Measurements from ENCODE around the gene CERS6.
"Not testable (repeated sequence)": the region's sequence is repeated elsewhere in the genome, so short reads cannot be mapped to it uniquely, and the experiment has no call there.

Gene CERS6, protein sequence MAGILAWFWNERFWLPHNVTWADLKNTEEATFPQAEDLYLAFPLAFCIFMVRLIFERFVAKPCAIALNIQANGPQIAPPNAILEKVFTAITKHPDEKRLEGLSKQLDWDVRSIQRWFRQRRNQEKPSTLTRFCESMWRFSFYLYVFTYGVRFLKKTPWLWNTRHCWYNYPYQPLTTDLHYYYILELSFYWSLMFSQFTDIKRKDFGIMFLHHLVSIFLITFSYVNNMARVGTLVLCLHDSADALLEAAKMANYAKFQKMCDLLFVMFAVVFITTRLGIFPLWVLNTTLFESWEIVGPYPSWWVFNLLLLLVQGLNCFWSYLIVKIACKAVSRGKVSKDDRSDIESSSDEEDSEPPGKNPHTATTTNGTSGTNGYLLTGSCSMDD

DNA sequence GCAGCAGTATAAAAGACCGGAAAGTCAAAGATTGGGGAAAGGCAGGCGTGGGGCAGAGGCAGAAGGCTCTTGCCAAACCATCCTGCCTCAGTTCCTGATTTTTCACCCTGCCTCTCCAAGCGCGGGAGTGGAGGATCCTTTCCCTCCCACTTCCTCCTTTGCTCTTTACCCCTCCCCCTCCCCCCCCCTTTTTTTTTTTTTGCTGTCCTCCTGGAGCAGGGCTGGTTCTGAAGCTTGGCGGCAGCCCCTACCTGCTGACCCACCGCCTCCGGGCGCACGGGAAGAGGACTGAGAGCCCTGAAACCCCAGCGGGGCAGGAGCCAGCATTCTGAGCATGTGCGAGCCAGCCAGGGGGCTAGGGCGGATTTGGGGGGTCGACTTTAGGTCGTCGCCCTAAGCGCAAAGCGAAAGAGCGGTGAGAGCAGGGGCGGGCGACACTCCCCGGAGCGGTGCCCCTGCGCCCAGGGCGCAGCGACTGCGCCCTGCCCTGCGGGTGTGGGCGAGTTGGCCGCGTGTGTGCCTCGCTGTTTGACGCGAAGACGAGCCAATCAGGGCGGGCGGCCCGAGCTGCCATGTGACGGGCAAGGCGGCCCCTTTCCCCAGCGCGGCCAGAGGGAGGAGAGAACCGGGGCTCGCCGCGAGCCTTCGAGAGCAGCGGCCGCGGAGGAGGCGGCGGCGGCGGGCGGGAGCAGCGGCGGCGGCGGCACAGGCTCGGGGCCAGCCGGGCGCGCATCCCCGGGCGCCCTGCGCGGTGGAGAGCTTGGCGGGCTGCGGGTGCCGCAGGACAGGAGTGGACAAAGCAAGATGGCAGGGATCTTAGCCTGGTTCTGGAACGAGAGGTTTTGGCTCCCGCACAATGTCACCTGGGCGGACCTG lies at the start of gene CERS6:
Gene CERS6 (plus strand): TSS at position 628 of the 876 bp plus-strand sequence. CDS start 177 bp downstream, at position 805.
- Mint-ChIP-seq H3K4me3 (no peak within 1 kb of the TSS), H3K4me1 (ENCODE audit: low read depth) (peaks cover 31% of the 10 kb centered on the region), H3K27me3 (no peaks in the 10 kb centered on the region), H3K9me3 (no peaks in the 10 kb centered on the region), H3K27ac (no peak within 1 kb of the TSS), H3K36me3 (ENCODE audit: low read depth) (peaks cover 6% of the 10 kb centered on the region)
- intact Hi-C loops (cut with micrococcal nuclease), result loop anchor here (2.0 to 10.0 kb wide), 5 partner anchors 35 to 209 kb away; partner anchors contain the start of gene STK39

DNA sequence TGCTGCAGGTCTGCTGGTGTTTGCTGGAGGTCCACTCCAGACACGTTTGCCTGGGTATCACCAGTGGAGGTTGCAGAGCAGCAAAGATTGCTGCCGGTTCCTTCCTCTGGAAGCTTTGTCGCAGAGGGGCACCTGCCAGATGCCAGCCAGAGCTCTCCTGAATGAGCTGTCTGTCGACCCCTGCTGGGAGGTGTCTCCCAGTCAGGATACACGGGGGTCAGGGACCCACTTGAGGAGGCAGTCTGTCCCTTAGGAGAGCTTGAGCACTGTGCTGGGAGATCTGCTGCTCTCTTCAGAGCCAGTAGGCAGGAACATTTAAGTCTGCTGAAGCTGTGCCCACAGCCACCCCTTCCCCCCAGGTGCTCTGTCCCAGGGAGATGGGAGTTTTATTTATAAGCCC lies 43.8 kb upstream of the CERS6 start:
- H3K4me3 Mint-ChIP-seq; H3K27me3 Mint-ChIP-seq; H3K36me3 Mint-ChIP-seq (ENCODE audit: low read depth); H3K27ac Mint-ChIP-seq; H3K4me1 Mint-ChIP-seq (ENCODE audit: low read depth); intact Hi-C loops (cut with micrococcal nuclease): not testable (repeated sequence)
- peaks cover 17% of the 10 kb centered on the region for H3K9me3 Mint-ChIP-seq

DNA sequence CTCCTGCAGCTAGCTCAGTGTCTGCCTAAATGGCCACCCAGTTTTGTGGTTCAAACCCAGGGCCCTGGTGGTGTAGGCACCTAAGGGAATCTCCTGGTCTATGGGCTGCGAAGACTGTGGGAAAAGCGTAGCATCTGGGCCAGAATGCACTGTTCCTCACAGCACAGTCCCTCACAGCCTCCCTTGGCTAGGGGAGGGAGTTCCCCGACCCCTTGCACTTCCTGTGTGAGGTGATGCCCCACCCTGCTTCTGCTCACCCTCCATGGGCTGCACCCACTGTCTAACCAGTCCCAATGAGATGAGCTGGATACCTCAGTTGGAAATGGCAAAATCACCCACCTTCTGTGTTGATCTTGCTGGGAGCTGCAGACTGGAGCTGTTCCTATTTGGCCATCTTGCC lies 43.0 kb upstream of the CERS6 start:
- H3K36me3 Mint-ChIP-seq (ENCODE audit: low read depth); H3K4me1 Mint-ChIP-seq (ENCODE audit: low read depth); H3K27ac Mint-ChIP-seq; intact Hi-C loops (cut with micrococcal nuclease); H3K4me3 Mint-ChIP-seq; H3K27me3 Mint-ChIP-seq: not testable (repeated sequence)
- peaks cover 10% of the 10 kb centered on the region for H3K9me3 Mint-ChIP-seq

DNA sequence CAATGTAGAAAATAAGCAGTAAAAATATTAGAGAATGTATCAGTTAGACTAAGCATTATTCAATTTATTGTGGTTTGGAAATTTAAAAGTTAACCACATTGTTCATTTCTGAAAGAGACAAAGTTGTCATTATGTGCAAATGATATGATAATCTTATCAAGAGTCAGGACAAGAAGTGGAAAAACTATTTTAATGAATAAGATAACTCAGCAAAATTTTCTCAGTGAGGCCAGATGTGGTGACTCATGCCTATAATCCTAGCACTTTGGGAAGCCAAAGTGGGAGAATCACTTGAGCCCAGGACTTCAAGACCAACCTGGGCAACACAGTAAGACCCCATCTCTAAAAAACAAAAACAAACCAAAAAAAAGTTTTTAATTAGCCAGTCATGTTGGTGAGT lies 39.5 kb upstream of the CERS6 start:
- H3K9me3 Mint-ChIP-seq, result peaks cover 10% of the 10 kb centered on the region
- H3K27me3 Mint-ChIP-seq, result peaks cover 2% of the 10 kb centered on the region
- H3K36me3 Mint-ChIP-seq (ENCODE audit: low read depth), result no peaks in the 10 kb centered on the region
- intact Hi-C loops (cut with micrococcal nuclease), result no loop called here
- H3K27ac Mint-ChIP-seq, result no peak overlapping the region
- peaks cover 10% of the 10 kb centered on the region for H3K4me1 Mint-ChIP-seq (ENCODE audit: low read depth)
- no peak overlapping the region for H3K4me3 Mint-ChIP-seq

DNA sequence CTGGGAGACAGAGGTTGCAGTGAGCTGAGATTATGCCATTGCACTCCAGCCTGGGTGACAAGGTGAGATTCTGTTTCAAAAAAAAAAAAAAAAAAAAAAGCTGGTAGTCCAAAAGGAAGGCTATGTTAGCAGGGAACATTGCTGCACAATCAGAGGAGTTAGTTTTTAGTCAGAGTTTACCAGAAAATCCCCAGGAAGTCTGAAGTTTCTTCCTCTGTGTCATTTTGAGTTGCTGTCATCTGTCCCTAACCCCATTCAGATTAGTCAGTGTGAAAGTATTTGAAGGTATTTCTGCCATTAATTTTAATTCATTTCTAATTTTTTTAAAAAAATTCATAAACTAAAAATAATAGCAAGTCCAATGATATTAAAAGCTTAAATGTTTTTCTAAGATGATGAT lies 33.5 kb upstream of the CERS6 start:
- intact Hi-C loops (cut with micrococcal nuclease), result no loop called here
- Mint-ChIP-seq H3K4me1 (ENCODE audit: low read depth) (peaks cover 12% of the 10 kb centered on the region), H3K27me3 (no peaks in the 10 kb centered on the region), H3K27ac (no peak overlapping the region), H3K4me3 (no peak overlapping the region), H3K9me3 (peaks cover 11% of the 10 kb centered on the region), H3K36me3 (ENCODE audit: low read depth) (no peaks in the 10 kb centered on the region)

DNA sequence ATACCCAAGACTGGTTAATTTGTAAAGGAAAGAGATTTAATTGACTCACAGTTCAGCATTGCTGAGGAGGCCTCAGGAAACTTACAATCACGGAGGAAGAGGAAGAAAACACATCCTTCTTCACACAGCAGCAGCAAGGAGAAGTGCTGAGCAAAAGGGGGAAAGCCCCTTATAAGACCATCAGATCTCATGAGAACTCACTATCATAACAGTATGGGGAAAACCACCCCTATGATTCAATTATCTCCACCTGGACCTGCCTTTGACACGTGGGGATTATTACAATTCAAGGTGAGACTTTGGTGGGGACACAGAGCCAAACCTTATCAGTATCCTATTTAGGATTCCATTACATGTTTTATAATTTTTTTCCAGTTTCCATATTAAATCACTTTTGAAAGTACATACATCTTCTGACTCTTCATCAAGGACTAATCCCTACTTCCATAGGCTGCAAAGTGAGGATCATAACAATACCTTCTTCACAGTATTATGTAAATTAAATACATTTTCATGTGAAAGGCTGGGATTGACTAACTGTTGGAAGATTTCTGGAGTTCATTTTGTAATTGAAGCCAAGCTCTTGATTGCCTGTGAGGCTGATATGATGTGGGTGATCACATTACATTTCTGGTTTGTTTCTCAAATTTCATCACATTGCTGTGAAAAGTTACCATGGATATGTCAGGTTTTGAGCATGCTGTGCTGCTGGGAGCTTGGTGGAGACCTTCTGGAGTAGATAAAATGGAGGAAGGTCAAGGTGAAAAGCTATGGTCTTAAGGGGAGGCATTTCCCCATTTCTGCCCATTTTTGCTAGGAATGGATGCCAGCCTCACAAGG lies 31.7 kb upstream of the CERS6 start:
- H3K4me3 Mint-ChIP-seq, result no peak overlapping the region
- peaks cover 11% of the 10 kb centered on the region for H3K9me3 Mint-ChIP-seq
- intact Hi-C loops (cut with micrococcal nuclease), result no loop called here
- no peaks in the 10 kb centered on the region for H3K36me3 Mint-ChIP-seq (ENCODE audit: low read depth)
- H3K4me1 Mint-ChIP-seq (ENCODE audit: low read depth), result peaks cover 12% of the 10 kb centered on the region
- no peak overlapping the region for H3K27ac Mint-ChIP-seq
- no peaks in the 10 kb centered on the region for H3K27me3 Mint-ChIP-seq

DNA sequence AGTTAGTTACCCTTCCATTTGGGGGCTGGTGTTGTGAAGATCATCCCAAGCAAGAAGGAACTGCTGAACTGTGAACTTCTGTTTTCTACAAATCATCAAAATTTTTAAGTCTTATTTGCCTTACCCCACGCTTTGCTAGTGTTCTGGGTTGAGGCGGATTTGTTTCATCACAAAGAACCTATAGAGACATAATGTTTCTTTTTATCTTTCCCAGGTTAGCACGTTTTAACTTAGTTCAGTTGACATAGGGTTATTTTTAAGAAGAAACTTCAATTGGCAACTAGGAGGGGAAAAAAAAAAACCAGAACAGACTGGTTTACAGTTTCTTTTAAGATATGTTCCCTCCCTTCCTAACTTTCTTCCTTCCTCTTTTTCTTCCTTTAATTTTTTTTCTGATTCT lies 31.1 kb upstream of the CERS6 start:
- Mint-ChIP-seq H3K27ac (no peak overlapping the region), H3K9me3 (peaks cover 11% of the 10 kb centered on the region), H3K4me3 (no peak overlapping the region), H3K36me3 (ENCODE audit: low read depth) (no peaks in the 10 kb centered on the region), H3K27me3 (no peaks in the 10 kb centered on the region), H3K4me1 (ENCODE audit: low read depth) (peaks cover 12% of the 10 kb centered on the region)
- intact Hi-C loops (cut with micrococcal nuclease), result no loop called here

DNA sequence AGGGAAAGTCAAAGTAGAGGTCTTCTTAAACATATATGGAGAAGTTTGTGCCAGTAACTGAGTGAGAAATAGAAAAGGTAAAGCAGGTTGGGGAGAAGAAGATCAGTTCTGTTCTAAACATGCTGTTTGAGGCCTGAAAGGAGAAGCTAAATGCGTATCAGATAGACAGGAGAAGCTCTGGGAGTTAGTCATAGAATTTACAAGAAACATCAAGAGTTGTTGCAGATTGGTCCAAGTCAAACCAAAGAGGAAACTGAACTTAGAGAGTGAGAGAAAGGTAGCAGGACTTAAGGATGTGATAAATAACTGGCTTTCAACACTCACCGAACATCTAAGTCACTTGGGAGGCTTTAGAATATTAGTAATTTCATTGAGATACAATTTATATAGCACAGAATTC lies 29.2 kb upstream of the CERS6 start:
- H3K27ac Mint-ChIP-seq, result no peak overlapping the region
- intact Hi-C loops (cut with micrococcal nuclease), result no loop called here
- H3K36me3 Mint-ChIP-seq (ENCODE audit: low read depth), result no peaks in the 10 kb centered on the region
- peaks cover 11% of the 10 kb centered on the region for H3K9me3 Mint-ChIP-seq
- H3K4me1 Mint-ChIP-seq (ENCODE audit: low read depth), result peaks cover 7% of the 10 kb centered on the region
- H3K4me3 Mint-ChIP-seq, result no peak overlapping the region
- no peaks in the 10 kb centered on the region for H3K27me3 Mint-ChIP-seq

DNA sequence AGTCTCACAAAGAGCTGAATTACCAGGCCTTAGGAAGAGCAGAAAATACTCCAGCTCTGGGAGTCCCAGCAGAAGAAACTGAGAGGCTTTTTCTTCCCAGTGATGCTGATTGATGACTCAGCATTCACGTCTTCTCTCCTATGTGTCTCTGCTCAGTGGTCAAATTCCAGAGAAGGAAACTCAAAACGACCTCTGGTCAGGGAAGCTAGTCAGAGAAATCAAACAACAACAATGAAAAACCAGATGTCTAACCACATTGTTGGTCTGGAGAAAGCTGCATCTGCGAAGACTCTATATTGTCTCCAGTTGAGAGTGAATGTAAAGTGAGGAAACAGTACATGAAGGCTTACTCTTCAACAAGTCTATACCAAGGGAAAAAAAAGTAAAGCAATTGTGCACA lies 28.6 kb upstream of the CERS6 start:
- intact Hi-C loops (cut with micrococcal nuclease), result no loop called here
- peaks cover 11% of the 10 kb centered on the region for H3K9me3 Mint-ChIP-seq
- no peaks in the 10 kb centered on the region for H3K36me3 Mint-ChIP-seq (ENCODE audit: low read depth)
- no peak overlapping the region for H3K27ac Mint-ChIP-seq
- no peaks in the 10 kb centered on the region for H3K27me3 Mint-ChIP-seq
- H3K4me3 Mint-ChIP-seq, result no peak overlapping the region
- peaks cover 7% of the 10 kb centered on the region for H3K4me1 Mint-ChIP-seq (ENCODE audit: low read depth)

DNA sequence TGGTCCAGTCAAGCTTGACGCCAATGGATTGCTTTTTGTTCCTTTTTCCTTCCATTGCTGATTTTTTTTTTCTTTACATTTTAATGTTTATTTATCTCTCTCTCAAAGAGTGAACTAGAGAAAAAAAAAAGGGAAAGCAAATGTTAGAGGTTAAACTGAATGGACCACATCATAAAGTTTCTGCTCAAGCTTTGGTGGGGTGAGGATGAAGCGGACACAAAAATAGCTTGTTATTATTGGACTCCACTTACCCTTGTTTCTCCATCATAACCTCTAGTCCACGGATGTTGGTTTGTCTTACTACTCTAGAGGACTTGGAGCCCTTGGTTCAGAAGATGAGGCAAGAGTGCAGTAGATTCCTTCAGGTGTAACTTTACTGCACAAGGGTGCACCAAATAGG lies 27.6 kb upstream of the CERS6 start:
- H3K27me3 Mint-ChIP-seq, result no peaks in the 10 kb centered on the region
- intact Hi-C loops (cut with micrococcal nuclease), result no loop called here
- H3K27ac Mint-ChIP-seq, result no peak overlapping the region
- H3K9me3 Mint-ChIP-seq, result peaks cover 9% of the 10 kb centered on the region
- peaks cover 7% of the 10 kb centered on the region for H3K4me1 Mint-ChIP-seq (ENCODE audit: low read depth)
- H3K36me3 Mint-ChIP-seq (ENCODE audit: low read depth), result no peaks in the 10 kb centered on the region
- no peak overlapping the region for H3K4me3 Mint-ChIP-seq

DNA sequence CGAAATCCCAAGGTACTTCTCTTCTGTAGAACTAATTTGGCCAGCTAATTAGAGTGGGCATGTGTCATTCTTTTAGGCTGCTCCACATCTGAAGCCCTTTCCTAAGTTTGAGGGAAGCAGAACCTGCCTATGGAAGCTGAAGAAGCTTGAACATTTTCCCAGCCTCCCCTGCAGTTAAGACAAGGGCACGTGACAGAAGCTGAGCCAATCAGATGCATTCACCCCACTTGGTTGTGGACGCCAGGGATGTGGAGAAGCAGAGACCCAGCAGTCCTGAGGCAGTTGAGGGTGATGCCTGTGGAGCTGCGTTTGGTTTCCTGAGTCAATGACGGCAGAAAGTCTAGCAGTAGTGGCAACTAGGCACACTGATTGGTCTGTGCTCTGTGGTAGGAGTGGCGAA lies 26.1 kb upstream of the CERS6 start:
- intact Hi-C loops (cut with micrococcal nuclease), result no loop called here
- Mint-ChIP-seq H3K36me3 (ENCODE audit: low read depth) (no peaks in the 10 kb centered on the region), H3K9me3 (no peaks in the 10 kb centered on the region), H3K27ac (no peak overlapping the region), H3K27me3 (no peaks in the 10 kb centered on the region), H3K4me1 (ENCODE audit: low read depth) (peaks cover 7% of the 10 kb centered on the region), H3K4me3 (no peak overlapping the region)

DNA sequence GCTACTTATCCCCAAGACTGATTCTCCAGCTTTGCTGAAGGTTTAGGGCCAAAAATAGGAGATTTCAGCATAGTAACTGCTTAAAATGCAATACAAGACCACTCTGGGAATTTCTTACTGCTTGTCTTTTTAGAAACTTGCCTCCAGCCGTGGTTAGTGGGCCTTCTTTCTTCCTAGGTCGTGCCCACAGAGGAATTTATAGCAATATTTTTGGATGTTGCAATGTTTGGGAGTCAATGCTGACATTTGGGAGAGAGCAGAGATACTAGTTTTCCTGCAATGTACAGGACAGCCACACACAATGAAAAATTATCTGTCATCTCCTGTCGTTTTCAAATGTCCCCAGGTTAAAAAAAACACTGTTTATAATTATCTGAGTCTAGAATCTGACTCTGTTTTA lies 25.6 kb upstream of the CERS6 start:
- H3K4me1 Mint-ChIP-seq (ENCODE audit: low read depth), result peaks cover 7% of the 10 kb centered on the region
- H3K9me3 Mint-ChIP-seq, result no peaks in the 10 kb centered on the region
- H3K36me3 Mint-ChIP-seq (ENCODE audit: low read depth), result no peaks in the 10 kb centered on the region
- intact Hi-C loops (cut with micrococcal nuclease), result no loop called here
- H3K27me3 Mint-ChIP-seq, result no peaks in the 10 kb centered on the region
- no peak overlapping the region for H3K27ac Mint-ChIP-seq
- H3K4me3 Mint-ChIP-seq, result no peak overlapping the region

DNA sequence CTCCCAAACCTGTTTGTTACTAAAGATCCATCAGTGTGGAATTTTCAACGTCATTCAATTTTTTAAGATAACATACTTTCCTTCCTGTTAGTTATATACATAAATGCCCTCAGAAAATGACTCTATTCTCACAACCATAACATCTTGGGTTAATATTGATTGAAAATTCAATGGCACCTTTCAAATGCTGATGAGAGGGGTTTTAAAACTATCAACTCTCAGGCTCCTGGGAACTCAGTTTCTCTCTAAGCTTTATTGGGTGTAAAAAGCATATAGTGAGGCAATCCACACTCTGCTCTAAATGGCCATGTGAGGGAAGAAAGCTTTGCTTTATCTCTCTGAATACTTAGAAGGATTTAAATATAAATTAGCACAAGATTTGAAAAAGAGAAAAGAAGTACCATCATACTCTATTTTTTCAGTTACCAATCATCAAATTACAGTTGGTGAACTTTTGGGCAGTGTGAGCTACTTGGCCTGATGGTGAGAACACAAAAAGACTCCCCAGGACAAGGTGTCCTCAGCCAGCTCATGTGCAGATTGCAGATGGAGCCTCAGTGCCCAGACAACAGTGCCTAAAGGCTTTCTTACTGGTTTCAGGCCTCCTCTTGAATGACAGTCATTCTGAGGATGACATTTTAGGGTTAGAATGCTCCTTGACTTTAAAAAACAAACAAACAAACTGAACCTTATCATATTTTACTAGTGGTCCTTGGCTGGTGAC lies 24.6 kb upstream of the CERS6 start:
- Mint-ChIP-seq H3K27ac (no peak overlapping the region), H3K9me3 (no peaks in the 10 kb centered on the region), H3K4me3 (no peak overlapping the region), H3K36me3 (ENCODE audit: low read depth) (no peaks in the 10 kb centered on the region), H3K27me3 (no peaks in the 10 kb centered on the region), H3K4me1 (ENCODE audit: low read depth) (peaks cover 5% of the 10 kb centered on the region)
- intact Hi-C loops (cut with micrococcal nuclease), result no loop called here
